T-cell (primary cell): ENCODE results near the gene TUBGCP2. TPM values are rescaled to one million over a fixed set of nuclear protein-coding genes. Genes with fewer than 3 reads are reported as not detected.

Experiments used
- ATAC-seq, 4 experiments: fragments of 200-7000 bp in 3 of 4; fragments of 150-1000 bp in 1 of 4; cut with Tn5 transposase; replicated peaks in 1 of 4; 1 replicate in 3 of 4; 2 replicates in 1 of 4; pipeline ENCODE4 v1.10.0; 2021; ENCODE audit warnings: moderate library complexity in 3 of 4, mild to moderate bottlenecking in 2 of 4, moderate number of reproducible peaks in 1 of 4
- CTCF ChIA-PET, 2 donors: fragments of 300-600 bp; sonication (Branson Sonifier 250); formaldehyde crosslinking; loops; one replicate each; lab custom pipeline; 2022; ENCODE audit warnings: antibody characterized with exemption in 2 of 2; lab: Charles Lee
- POLR2A ChIA-PET, 2 donors: fragments of 300-600 bp; sonication (Branson Sonifier 250); formaldehyde crosslinking; loops; one replicate each; lab custom pipeline; 2022; ENCODE audit warnings: antibody characterized with exemption in 2 of 2; lab: Charles Lee
- DNase-seq, 35 experiments: peaks; one replicate each; pipeline versions ENCODE4 v3.0.0 to v3.0.0-alpha.2; 2013 to 2023
- H3K27ac ChIP-seq: one replicate; pipeline ENCODE4 v1.5.1; 2013; ENCODE audit warnings: low read length
- H3K27me3 ChIP-seq, 2 experiments: replicated peaks in 1 of 2; 1 replicate in 1 of 2; 2 replicates in 1 of 2; pipeline versions ENCODE4 v1.6.1 to v1.7.0; 2013; ENCODE audit warnings: low read length in 1 of 2, mixed read lengths in 1 of 2; ENCODE audit not compliant: control insufficient read depth in 2 of 2, insufficient read depth in 2 of 2; ENCODE audit errors: extremely low read depth in 1 of 2
- H3K36me3 ChIP-seq, 2 donors: 1 replicate in 1 of 2; 2 replicates in 1 of 2; pipeline versions ENCODE4 v1.6.1 to v1.7.0; 2013; ENCODE audit warnings: low read length in 1 of 2; ENCODE audit not compliant: control insufficient read depth in 2 of 2, insufficient read depth in 1 of 2; ENCODE audit errors: extremely low read depth in 1 of 2
- H3K4me1 ChIP-seq, 2 experiments: 1 replicate in 1 of 2; 2 replicates in 1 of 2; pipeline versions ENCODE4 v1.6.1 to v1.7.0; 2013; ENCODE audit warnings: low read length in 2 of 2, mixed read lengths in 1 of 2; ENCODE audit not compliant: insufficient read depth in 2 of 2, control insufficient read depth in 1 of 2; ENCODE audit errors: extremely low read depth in 1 of 2
- H3K4me3 ChIP-seq, 2 donors: 1 replicate in 1 of 2; 2 replicates in 1 of 2; pipeline versions ENCODE4 v1.5.1 to v1.7.0; 2013; ENCODE audit warnings: mild to moderate bottlenecking in 2 of 2, low read length in 1 of 2, moderate library complexity in 1 of 2; ENCODE audit not compliant: control insufficient read depth in 1 of 2; ENCODE audit errors: extremely low read depth in 1 of 2
- H3K9me3 ChIP-seq: 2 replicates; pipeline ENCODE4 v1.7.0; 2013
- H3K27ac Mint-ChIP-seq, 2 donors: one replicate each; pipeline ENCODE4 v1.8.0; 2020 to 2021; ENCODE audit warnings: mild to moderate bottlenecking in 2 of 2, mixed read lengths in 2 of 2
- H3K27me3 Mint-ChIP-seq, 2 donors: one replicate each; pipeline ENCODE4 v1.8.0; 2021 to 2022; ENCODE audit warnings: mixed read lengths in 2 of 2
- H3K36me3 Mint-ChIP-seq: one replicate; pipeline ENCODE4 v1.8.0; 2021; ENCODE audit warnings: mixed read lengths
- H3K4me1 Mint-ChIP-seq, 3 donors: one replicate each; pipeline ENCODE4 v1.8.0; 2020 to 2022; ENCODE audit warnings: mixed read lengths in 3 of 3, mild to moderate bottlenecking in 1 of 3
- H3K4me3 Mint-ChIP-seq, 3 donors: one replicate each; pipeline ENCODE4 v1.8.0; 2020 to 2022; ENCODE audit warnings: mild to moderate bottlenecking in 3 of 3, mixed read lengths in 3 of 3, moderate library complexity in 3 of 3
- H3K9me3 Mint-ChIP-seq, 3 donors: one replicate each; pipeline ENCODE4 v1.8.0; 2020 to 2022; ENCODE audit warnings: mixed read lengths in 3 of 3
- WGBS: methylation state at CpG from one replicate; pipeline ENCODE4 v1.1.5; 2013; ENCODE audit warnings: missing lambda C conversion rate; ENCODE audit not compliant: insufficient coverage; 5-methylcytosine and 5-hydroxymethylcytosine counted together
- total RNA-seq, 35 experiments: library from RNA in 6 of 35; stranded (reverse) in 6 of 35; fragments of 120-200 nt in 1 of 35; gene quantifications; one replicate each; pipeline versions ENCODE4 v1.2.1 to v1.2.4 and lab custom pipeline; 2013 to 2026

TUBGCP2 gene
- total RNA-seq (10 to 100 TPM; 64.5 to 80.8 (median 72.7) TPM), total RNA-seq (lab: John Stamatoyannopoulos, UW) (44.5 to 149 (median 124) reads per million in 29 experiments)
- total RNA-seq (2013) = 45.9 TPM

- Mint-ChIP-seq H3K27me3 (no peaks in the 10 kb centered on the region), H3K4me3 (peak within 1 kb of the TSS; percentile 87 to 98 (median 97)), H3K9me3 (no peaks in the 10 kb centered on the region), H3K4me1 (peaks cover 38 to 39% (median 38%) of the 10 kb centered on the region in 3 donors), H3K36me3 (peaks cover 22% of the 10 kb centered on the region), H3K27ac (peak within 1 kb of the TSS; percentile 98 to 100)
- Histone ChIP-seq H3K4me3 (peak within 1 kb of the TSS; percentile 84 to 91), H3K36me3 (peaks cover 3 to 29% of the 10 kb centered on the region in 2 donors), H3K9me3 (no peaks in the 10 kb centered on the region), H3K27me3 (no peaks in the 10 kb centered on the region), H3K4me1 (peaks cover 4 to 40% of the 10 kb centered on the region in 2 experiments), H3K27ac (peak within 1 kb of the TSS; percentile 99)
- POLR2A ChIA-PET = interaction anchor here (1.1 to 1.6 kb wide), 3 partner anchors 30 to 33 kb away, joined by 4 to 11 read pairs (median 6); partner anchors contain the start of gene ADAM8 (in 1 of the 2)
- peak; percentile 70 to 78 (median 75) for ATAC-seq
- under 1% methylated on average over 89 of the region's 89 CpGs for WGBS
- CTCF ChIA-PET = interaction anchor here (0.8 to 1.8 kb wide), 5 partner anchors 12 to 33 kb away, joined by 3 to 10 read pairs (median 3); no protein-coding TSS in a partner anchor
- DNase-seq = peak; percentile 76 to 96 (median 87)
Observed at GRCh38 chr10:133308421-133309099, at the start of gene TUBGCP2, which contains the start of gene ZNF511. Gene TUBGCP2 (minus strand): TSS chr10:133308872. CDS start chr10:133302941, 5,931 bp downstream. Gene ZNF511 (plus strand): TSS chr10:133308914. CDS start chr10:133308944, 30 bp downstream.

GRCh38 chr10:133357285-133358161, 48.9 kb upstream of the TUBGCP2 start, which contains the start of gene FUOM:
Gene FUOM (minus strand): TSS chr10:133358019. CDS start chr10:133358007, 12 bp downstream.
- Mint-ChIP-seq H3K4me3 (peak within 1 kb of the TSS; percentile 68 to 75 (median 74)), H3K27me3 (no peaks in the 10 kb centered on the region), H3K27ac (peak within 1 kb of the TSS in 1 of 2 donors; percentile 72), H3K9me3 (no peaks in the 10 kb centered on the region), H3K4me1 (peaks cover 0 to 13% (median 1%) of the 10 kb centered on the region in 3 donors), H3K36me3 (peaks cover 10% of the 10 kb centered on the region)
- POLR2A ChIA-PET = interaction anchor here (0.6 kb wide), 2 partner anchors 90 to 1059 kb away, joined by 4 to 9 read pairs; no protein-coding TSS in a partner anchor
- WGBS = 1% methylated on average over 47 of the region's 83 CpGs
- Histone ChIP-seq H3K4me3 (peak within 1 kb of the TSS; percentile 63 to 77), H3K27ac (no peak within 1 kb of the TSS), H3K27me3 (peaks cover 0 to 5% of the 10 kb centered on the region in 2 experiments), H3K36me3 (peaks cover 0 to 3% of the 10 kb centered on the region in 2 donors), H3K4me1 (peaks cover 0 to 19% of the 10 kb centered on the region in 2 experiments), H3K9me3 (no peaks in the 10 kb centered on the region)
- CTCF ChIA-PET = interaction anchor here in 1 of 2 donors (1.8 kb wide), 1 partner anchor 28 kb away, joined by 3 read pairs; no protein-coding TSS in a partner anchor
- ATAC-seq (peak; percentile 83 to 91 (median 90)), DNase-seq (peak; percentile 39 to 79 (median 63))

- H3K4me1 Mint-ChIP-seq = peaks cover 0 to 8% (median 1%) of the 10 kb centered on the region in 3 donors
- CTCF ChIA-PET = interaction anchor here in 1 of 2 donors (1.8 kb wide), 1 partner anchor 27 kb away, joined by 3 read pairs; no protein-coding TSS in a partner anchor
- WGBS = 54% methylated on average over 27 of the region's 27 CpGs
Observed at GRCh38 chr10:133356549-133357284, 48.0 kb upstream of the TUBGCP2 start.

GRCh38 chr10:133355991-133356390, 47.3 kb upstream of the TUBGCP2 start:
- 82% methylated on average over 3 of the region's 3 CpGs for WGBS
- POLR2A ChIA-PET = no interaction called here
- DNase-seq = no peak
- Histone ChIP-seq H3K4me1 (peaks cover 0 to 16% of the 10 kb centered on the region in 2 experiments), H3K27me3 (peaks cover 0 to 5% of the 10 kb centered on the region in 2 experiments), H3K36me3 (no peaks in the 10 kb centered on the region), H3K27ac (no peak overlapping the region), H3K9me3 (no peaks in the 10 kb centered on the region), H3K4me3 (no peak overlapping the region)
- no peak overlapping the region for H3K27ac Mint-ChIP-seq
- H3K27me3 Mint-ChIP-seq = no peaks in the 10 kb centered on the region
- H3K9me3 Mint-ChIP-seq = no peaks in the 10 kb centered on the region
- peak overlapping the region; percentile 50 to 69 (median 68) for H3K4me3 Mint-ChIP-seq
- CTCF ChIA-PET = no interaction called here
- H3K36me3 Mint-ChIP-seq = no peaks in the 10 kb centered on the region
- ATAC-seq = no peak
- H3K4me1 Mint-ChIP-seq = peaks cover 0 to 8% (median 1%) of the 10 kb centered on the region in 3 donors

More at GRCh38 chr10:133356549-133357284, 48.0 kb upstream of the TUBGCP2 start:
- Histone ChIP-seq H3K36me3 (no peaks in the 10 kb centered on the region), H3K4me3 (peak overlapping the region; percentile 63 to 77), H3K4me1 (peaks cover 0 to 19% of the 10 kb centered on the region in 2 experiments), H3K27me3 (peaks cover 0 to 5% of the 10 kb centered on the region in 2 experiments), H3K9me3 (no peaks in the 10 kb centered on the region), H3K27ac (no peak overlapping the region)
- Mint-ChIP-seq H3K9me3 (no peaks in the 10 kb centered on the region), H3K27me3 (no peaks in the 10 kb centered on the region), H3K27ac (peak overlapping the region in 1 of 2 donors; percentile 72), H3K36me3 (peaks cover 3% of the 10 kb centered on the region), H3K4me3 (peak overlapping the region; percentile 68 to 75 (median 74))
- ATAC-seq = peak in 1 of 4 experiments; percentile 1
- DNase-seq = no peak
- POLR2A ChIA-PET = no interaction called here

- Mint-ChIP-seq H3K27me3 (no peaks in the 10 kb centered on the region), H3K27ac (no peak overlapping the region), H3K9me3 (no peaks in the 10 kb centered on the region), H3K4me1 (peaks cover 0 to 8% (median 1%) of the 10 kb centered on the region in 3 donors), H3K36me3 (no peaks in the 10 kb centered on the region), H3K4me3 (no peak overlapping the region)
- Histone ChIP-seq H3K27me3 (peaks cover 0 to 11% of the 10 kb centered on the region in 2 experiments), H3K4me1 (peaks cover 0 to 16% of the 10 kb centered on the region in 2 experiments), H3K9me3 (no peaks in the 10 kb centered on the region), H3K36me3 (no peaks in the 10 kb centered on the region), H3K4me3 (no peak overlapping the region), H3K27ac (no peak overlapping the region)
- DNase-seq = no peak
- POLR2A ChIA-PET = no interaction called here
- WGBS = 98% methylated on average over 5 of the region's 6 CpGs
- no peak for ATAC-seq
- CTCF ChIA-PET = no interaction called here
Observed at GRCh38 chr10:133355266-133355665, 46.6 kb upstream of the TUBGCP2 start.
